ENCODE data around the gene TEX52.

TEX52 gene

DNA sequence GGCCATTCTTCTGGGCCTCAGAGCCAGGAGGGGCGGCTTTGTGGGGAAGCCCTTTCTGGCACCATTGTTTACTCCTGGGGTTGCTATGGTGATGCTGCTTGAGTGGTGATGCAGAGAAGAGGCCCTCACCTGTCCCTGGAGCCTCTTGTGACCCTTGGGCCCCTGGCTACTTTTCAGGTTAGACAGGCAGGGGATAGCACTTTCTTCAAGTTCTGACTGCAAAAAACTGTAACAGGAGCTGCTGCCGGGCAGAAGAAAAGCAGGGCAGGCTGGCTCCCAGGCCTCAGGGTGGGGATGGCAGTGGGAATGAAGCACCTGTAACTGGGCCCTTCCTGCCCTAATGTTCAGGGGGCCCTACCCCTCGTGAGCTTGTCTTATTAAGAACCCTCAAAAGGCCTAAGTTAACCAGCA is at the start of gene TEX52:
Gene TEX52, minus strand, starts transcription at position 19 of the 411 bp plus-strand sequence. Its CDS starts 13 bp downstream, at position 6.
- no peak for DNase-seq (ENCODE audit: low read depth in 1 of 2, low spot score in 1 of 2)

DNA sequence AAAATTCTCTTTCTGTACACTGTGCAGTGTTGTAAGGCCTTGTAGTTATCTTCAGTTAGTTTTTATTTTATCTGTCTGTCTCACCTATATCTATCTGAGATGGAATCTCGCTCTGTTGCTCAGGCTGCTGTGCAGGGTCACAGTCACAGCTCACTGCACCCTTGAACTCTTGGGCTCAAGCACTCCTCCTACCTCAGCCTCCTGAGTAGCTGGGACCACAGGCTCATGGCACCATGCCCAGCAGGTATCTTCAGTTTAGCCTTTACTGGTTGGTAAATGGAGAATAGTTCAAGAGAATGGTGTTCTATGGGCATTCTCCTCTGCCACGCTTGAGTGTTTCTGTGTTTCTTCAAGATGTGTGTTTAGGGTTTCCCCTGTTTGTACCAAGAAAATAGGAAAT is 47.4 kb upstream of the TEX52 start:
- no peak for DNase-seq (ENCODE audit: low read depth in 1 of 2, low spot score in 1 of 2)

DNA sequence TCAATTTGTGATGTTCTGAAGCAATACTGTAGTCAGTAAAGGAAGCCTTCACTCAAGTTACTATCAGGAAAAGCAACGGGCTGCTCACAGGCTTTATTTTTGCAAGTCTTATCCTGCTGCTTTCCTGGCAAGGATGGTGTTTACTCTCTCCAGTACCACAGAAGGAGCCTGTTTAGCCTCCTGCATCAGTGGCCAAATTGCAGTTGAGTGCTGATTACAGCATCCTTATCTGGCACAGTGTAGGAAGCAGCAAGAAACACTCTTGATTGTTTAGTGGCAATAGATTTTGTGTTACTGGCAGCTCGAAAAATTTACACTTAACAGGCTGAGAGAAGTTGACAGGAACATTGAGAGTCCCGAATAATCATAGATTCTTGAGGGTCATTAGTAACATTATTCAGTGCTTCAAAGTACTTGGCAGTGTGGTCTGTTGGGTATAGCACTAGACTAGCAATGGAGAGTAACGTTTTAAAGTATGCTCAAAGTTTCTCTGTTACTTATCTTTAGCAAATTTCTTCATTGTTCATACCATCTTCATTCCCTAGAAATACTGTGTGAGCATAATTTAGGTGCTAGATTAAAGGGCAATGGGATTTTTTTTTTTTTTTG is 45.5 kb upstream of the TEX52 start:
- DNase-seq (ENCODE audit: low read depth in 1 of 2, low spot score in 1 of 2): no peak

DNA sequence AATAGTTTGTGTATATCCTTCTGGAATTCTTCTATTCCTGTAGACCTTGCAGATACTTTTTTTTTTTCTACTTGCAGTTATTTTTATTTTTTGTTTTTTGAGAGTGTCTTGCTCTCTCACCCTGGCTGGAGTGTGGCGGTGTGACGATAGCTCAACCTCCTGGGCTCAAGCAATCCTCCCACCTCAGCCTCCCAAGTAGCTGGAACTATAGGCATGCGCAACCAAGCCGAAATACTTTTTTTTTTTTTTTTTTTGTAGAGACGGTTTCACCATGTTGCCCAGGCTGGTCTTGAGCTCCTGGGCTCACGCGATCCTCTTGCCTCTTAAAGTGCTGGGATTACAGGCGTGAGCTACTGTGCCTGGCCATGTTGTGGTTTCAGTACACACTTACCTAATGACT is 43.8 kb upstream of the TEX52 start:
- DNase-seq (ENCODE audit: low read depth in 1 of 2, low spot score in 1 of 2): no peak

DNA sequence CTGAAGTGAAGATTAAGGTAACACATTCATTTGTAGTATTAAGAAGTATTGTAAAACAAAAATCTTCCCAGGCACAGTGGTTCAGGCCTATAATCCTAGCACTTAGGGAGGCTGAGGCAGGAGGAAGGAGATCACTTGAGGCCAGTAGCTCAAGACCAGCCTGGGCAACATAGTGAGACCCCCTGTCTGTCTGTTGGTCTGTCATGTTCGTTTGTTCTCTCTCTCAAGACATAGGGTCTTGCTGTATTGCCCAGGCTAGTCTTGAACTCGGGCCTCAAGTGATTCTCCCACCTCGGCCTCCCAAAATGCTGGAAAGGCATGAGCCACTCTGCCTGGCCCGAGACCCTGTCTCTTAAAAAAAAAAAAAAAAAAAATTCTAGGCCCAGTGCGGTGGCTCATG is 40.6 kb upstream of the TEX52 start:
- DNase-seq (ENCODE audit: low read depth in 1 of 2, low spot score in 1 of 2): no peak

DNA sequence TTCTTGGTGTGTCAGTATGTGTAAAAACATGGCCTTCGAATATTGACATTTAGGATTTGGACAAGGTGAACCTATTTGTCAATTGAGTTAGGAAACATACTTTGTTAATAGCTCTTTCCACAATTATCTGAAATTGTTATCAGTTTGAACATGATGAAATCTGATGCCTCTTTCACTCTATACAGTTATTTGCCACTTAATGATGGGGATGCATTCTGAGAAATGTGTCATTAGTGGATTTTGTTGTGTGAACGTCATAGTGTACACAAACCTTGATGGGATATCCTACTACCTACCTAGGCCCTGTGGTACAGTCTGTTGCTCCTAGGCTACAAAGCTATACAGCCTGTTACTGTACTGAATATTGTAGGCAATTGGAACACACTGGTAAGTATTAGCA is 38.7 kb upstream of the TEX52 start:
- DNase-seq (ENCODE audit: low read depth in 1 of 2, low spot score in 1 of 2): no peak

DNA sequence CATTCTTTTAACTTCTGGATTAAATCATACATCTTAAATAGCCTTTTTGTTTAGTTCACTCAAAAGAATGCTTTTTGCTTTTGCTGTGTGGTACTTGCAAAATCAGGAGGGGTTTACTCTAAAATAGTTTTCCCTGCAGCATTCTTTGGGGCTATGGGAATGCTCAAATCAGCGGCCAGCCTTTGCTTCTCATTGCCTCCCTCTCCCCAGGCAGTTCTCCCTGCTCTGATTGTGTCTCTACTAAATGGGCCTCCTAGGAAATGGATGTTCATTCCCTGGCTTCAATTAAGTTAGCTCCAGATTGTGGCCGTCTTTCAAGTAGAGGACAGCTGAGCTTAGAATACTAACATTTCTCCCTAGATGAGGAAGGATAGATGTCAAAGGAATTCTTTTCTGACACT is 38.2 kb upstream of the TEX52 start:
- no peak for DNase-seq (ENCODE audit: low read depth in 1 of 2, low spot score in 1 of 2)

DNA sequence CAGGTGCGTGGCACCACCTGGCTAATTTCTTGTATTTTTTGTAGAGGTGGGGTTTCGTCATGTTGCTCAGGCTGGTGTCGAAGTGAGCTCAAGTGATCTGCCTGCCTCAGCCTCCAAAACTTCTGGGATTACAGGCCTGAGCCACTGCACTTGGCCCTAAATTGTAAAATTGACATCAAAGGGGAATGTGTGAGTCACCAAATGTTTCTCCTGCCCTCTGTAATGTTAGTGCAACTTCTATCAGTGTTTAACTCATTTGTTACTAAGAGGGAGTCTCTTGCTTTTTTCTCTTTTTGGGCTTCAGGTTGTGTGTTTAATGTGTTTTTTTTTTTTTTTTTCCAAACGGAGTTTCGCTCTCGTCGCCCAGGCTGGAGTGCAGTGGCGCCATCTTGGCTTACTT is 36.2 kb upstream of the TEX52 start:
- no peak for DNase-seq (ENCODE audit: low read depth in 1 of 2, low spot score in 1 of 2)

DNA sequence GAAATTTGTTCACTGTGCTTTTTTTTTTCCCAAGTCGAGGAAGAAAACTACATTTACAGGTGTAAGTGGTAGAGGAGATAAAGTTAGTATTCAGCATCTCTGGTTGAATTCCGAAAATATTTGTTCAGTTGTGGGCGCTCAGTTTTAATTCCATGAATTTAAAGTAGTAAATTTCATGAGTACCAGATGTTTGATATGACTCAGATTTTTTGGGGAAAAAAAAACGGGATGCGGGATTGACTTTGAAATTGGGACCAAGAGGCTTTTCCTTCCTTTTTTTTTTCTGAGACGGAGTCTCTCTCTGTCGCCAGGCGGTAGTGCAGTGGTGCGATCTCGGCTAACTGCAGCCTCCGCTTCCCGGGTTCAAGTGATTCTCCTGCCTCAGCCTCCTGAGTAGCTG is 35.4 kb upstream of the TEX52 start:
- no peak for DNase-seq (ENCODE audit: low read depth in 1 of 2, low spot score in 1 of 2)

DNA sequence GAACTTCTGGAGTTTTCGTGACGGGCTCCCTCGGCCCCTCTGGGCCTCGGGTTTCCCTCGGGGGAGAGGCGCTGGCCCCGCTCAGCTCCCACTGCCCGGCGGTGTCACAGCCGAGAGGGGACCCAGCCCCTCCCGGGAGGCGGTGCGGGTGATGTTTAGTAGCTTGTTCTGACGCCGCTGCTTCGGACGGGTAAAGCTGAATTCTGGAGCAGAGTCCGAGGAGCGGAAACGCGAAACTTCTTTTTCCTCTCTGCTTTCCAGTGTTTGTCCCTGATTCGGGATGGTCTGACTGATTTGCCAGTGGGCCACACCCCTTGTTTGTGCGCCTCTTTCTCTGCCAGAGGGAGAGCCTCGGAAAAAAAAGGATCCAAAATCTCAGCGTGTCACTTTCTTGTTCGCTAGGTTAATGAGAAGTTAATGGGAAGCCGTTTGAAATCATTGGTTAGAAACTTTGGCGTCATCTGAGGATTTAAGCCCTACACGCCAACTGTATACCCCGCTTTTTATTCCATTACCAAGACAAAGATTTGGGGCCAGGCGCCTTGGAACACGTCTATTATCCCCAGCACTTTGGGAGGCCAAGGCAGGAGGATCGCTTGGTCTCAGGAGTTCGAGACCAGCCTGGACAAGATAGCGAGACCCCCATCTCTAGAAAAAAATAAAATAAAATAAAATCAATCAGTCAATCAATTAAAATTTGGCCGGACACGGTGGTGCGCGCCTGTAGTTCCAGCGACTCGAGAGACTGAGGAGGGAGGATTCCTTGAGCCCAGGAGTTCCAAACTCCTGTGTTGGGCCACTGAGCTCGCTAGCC is 34.6 kb upstream of the TEX52 start:
- DNase-seq (ENCODE audit: low read depth in 1 of 2, low spot score in 1 of 2): peak; percentile 10 to 21

DNA sequence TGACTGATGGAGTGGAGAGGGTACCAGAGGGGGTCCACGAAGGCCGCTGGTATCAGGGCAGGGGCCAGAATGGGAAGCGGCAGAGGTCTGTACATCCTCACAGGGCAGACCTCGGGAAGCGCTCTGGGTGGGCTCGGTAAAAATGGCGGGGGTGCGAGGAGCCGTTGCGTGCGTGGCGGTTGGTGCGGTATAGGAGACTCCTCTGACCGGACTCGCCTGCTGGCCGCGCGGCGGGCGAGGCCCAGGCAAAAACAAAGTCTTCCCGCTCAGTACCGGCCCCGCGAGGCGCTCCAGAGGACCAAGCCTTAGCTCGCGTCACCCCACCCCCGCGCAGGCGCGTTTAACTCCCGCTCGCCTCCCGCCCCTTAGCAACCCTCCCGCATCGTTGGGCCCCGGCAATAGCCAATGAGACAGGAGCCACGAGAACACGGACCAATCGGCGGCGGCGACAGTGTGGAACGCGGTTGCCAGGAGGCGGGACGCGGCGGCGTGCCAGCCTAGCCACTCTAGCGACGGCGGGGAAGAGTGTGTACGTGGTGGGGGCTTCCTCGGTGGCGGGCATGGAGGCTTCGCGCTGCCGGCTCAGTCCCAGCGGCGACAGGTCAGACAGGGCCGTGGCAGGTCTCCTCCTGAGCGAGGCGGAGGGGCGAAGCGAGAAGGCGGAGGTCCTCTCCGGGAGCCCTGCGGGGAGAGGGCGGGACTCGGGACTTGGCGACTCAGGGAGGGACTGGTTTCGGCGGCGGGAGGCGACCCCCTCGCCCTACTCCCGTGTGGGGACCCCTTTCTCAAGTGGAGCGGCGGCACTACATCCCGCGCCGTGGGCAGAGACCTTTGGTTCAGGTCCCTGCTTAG is 33.8 kb upstream of the TEX52 start, which contains the start of gene TULP3:
Gene TULP3, plus strand, starts transcription at position 504 of the 852 bp plus-strand sequence. Its CDS starts 57 bp downstream, at position 561.
- peak; percentile 97 to 99 for DNase-seq (ENCODE audit: low read depth in 1 of 2, low spot score in 1 of 2)

DNA sequence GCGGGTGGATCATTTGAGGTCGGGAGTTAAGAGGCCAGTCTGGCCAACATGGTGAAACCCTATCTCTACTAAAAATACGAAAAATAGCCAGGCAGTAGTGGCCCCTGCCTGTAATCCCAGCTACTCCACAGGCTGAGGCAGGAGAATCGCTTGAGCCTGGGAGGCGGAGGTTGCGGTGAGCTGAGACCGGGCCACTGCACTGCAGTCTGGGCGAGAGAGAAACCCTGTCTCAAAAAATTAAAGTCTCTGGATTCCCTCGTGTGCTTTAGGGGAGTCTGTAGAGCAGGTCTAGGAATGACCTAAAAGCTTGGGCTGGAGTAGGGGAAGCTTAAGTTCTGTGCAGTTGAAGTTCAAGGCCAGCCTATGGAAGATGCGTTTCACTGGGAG is 33.2 kb upstream of the TEX52 start:
- no peak for DNase-seq (ENCODE audit: low read depth in 1 of 2, low spot score in 1 of 2)

DNA sequence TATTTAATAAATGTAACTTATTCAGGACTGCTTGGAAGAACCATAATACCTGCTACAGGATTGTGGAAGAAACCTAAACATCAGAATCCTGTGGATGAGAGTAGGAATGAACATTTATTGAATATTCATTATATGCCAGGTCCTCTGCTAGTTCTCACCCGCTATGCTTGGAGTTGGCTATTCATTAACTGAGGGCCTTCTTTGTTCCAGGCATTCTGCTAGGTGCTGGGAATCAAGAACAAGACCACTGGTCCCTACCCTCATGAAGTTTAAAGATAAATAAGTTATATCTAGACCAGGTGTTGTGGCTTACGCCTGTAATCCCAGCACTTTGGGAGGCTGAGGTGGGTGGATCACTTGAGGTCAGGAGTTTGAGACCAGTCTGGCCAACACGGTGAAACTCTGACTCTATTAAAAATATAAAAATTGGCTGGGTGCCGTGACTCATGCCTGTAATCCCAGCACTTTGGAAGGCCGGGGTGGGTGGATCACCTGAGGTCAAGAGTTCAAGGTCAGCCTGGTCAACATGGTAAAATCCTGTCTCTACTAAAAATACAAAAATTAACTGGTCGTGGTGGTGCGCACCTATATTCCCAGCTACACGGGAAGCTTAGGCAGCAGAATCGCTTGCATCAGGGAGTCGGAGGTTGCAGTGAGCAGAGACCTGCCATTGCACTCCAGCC is 30.1 kb upstream of the TEX52 start:
- no peak for DNase-seq (ENCODE audit: low read depth in 1 of 2, low spot score in 1 of 2)

DNA sequence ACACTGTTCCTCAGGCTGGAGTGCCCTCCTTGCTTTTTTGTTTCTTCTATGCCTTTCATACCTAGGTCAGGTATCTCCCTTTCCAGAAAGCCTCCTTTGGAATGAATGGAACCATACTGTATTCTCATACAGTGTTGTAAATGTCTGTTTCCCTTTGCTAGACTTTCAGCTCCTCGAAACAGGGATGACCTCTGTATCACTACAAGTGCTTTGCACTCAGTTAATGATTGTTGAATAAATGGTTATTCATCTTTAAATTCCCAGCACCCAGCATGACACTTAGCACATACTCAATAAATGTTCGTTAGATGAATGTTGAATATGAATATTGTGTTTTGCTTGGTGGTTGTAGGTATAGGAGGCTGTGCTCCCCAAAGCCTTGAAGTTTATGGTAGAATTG is 28.0 kb upstream of the TEX52 start:
- no peak for DNase-seq (ENCODE audit: low read depth in 1 of 2, low spot score in 1 of 2)

DNA sequence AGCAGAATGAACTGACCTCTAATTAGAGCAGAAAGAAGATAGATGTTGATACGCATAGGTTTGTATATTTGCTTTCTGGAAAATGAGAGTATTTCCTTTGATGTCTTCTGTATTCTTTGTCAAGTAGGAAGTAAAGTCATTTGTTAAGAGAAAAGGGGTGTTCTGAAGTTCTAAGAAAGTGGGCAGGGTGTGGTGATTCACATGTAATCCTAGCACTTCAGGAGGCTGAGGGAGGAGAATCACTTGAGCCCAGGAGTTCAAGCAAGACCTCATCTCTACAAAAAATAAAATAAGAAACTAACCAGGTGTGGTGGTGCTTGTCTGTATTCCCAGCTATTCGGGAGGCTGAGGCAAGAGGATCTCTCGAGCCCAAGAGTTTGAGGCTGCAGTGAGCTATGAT is 23.0 kb upstream of the TEX52 start:
- DNase-seq (ENCODE audit: low read depth in 1 of 2, low spot score in 1 of 2): no peak

DNA sequence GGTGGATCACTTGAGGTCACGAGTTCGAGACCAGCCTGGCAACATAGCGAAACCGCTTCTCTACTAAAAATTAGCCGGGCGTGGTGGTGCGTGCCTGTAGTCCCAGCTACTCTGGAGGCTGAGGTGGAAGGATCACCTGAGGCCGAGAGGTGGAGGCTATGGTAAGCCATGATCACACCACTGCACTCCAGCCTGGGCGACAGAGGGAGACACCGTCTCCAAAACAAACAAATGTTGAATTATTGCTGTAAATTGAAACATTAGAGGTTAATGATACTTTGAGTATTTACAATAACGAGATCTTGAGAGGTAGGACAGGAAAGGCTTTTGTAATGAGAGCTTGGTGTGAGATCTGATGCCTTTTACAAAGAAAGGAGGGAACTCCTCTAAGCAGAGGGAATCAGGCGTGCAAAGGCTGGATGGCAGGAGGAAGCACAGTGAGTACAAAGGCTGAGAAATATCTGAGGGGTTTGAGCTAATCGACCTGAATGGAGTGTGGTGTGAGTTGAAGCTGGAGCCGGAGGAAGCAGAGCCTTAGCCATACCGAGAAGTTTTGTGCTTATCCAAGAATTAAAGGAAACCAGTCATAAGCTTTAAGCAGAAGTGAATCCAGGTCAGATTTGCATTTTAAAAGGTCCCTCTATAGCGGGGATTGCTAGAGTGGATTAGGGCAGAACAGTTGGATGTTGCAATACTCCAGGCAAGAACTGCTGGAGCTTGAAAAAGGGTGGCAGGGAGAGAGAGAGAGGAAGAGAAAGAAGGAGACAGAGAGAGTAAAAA is 21.3 kb upstream of the TEX52 start:
- DNase-seq (ENCODE audit: low read depth in 1 of 2, low spot score in 1 of 2): no peak

DNA sequence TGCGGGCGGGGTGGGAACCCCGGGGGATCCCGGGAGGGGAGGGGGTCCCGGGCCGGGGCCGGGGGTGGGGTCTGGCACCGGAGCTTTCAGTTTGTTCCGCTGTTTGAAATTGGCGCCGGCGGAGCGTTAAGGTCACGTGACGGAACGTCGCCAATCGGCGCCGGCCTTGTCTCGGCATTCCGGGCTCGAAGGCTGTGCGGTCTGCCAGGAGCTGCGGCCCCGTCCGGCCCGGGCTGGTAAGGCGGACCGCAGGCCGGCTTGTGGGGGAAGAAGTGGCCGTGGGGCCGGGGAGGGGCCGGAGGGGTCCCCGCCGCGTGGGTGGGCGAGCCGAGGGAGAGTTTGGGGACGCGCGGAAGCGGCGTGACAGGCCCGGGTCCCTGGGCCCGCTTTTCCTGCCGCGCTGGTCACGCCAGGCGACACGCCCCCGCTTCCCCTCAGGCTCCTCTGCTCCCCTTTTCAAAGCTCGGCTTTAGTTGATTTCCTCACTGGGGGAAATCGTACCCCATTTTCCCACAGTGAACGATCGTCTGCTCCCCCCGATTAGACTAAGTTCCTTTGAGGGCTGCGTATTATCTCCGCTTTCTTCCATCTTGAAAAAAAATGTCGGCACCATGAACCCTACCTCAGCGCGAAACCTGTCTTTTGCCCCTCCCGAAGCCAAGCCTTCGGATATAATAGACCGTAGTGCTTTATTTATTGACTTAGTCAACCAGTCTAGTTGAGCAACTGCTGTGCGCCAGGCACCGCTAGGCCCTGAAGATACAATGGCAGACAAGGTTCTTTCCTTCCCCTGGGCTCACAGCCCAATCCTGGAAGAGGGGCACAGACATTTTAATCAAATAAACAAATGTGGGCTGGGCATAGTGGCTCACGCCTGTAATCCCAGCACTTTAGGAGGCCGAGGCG is 20.5 kb upstream of the TEX52 start, which contains the start of the genes FOXM1 and RHNO1:
Gene FOXM1, minus strand, starts transcription at position 128 of the 906 bp plus-strand sequence. CDS start 2,696 bp downstream, outside the sequence.
Gene RHNO1, plus strand, starts transcription at position 177 of the 906 bp plus-strand sequence. CDS start 8,144 bp downstream, outside the sequence.
- peak; percentile 77 to 81 for DNase-seq (ENCODE audit: low read depth in 1 of 2, low spot score in 1 of 2)

DNA sequence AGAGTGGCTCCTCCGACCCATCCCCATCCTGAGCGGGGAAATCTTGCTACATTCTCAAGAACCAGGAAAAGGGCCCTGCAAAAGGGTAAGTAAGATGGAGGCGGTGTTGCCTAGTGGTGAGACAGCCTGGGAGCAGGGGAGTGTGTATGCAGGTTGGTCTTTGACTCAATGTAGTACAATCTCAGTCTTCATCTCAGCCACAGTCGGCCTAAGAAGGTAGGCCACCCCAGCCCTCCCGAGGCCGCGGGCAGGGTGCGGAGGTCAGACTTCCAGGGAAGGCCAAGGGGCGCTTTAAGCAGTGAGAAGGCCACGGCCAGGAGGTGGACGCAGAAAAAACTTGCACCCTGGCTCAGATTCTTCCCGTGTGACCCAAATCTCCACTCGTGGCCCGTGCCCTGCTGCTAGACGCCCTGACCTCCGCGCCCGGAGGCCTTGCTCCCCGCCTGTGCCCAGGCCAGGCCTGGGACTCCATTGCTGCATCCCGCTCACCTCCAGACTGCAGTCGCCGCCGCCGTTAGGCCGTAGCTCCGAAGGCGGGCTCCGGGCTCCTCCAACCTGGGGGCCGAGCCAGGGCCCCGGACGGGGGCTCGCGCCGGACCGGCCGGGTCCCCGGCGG is 19.7 kb upstream of the TEX52 start:
- DNase-seq (ENCODE audit: low read depth in 1 of 2, low spot score in 1 of 2): no peak

Data from activated T-helper 1 cell treated with anti-CD3 and anti-CD28 coated beads, Interleukin-2, amount 50 U/mL, for 16 hours (primary cell).